Thoracic aorta (tissue), 2 donors: ENCODE data around the gene EPM2AIP1. TPM values are rescaled to one million over a fixed set of nuclear protein-coding genes. Genes with fewer than 3 reads are reported as not detected.

Source experiments
- ATAC-seq: fragments of 150-250 bp; one replicate; pipeline ENCODE4 v1.8.0; 2017; ENCODE audit warnings: low read depth; ENCODE audit not compliant: insufficient number of reproducible peaks, low FRiP score
- DNase-seq: peaks from one replicate; pipeline ENCODE4 v3.0.0-alpha.2; 2020; ENCODE audit warnings: low spot score
- H3K27ac ChIP-seq, 2 donors: fragments of 200-600 bp; sonication (generic); 1 replicate in 1 of 2; 2 replicates in 1 of 2; pipeline ENCODE4 v1.5.1; 2016; ENCODE audit warnings: mild to moderate bottlenecking in 2 of 2, moderate library complexity in 2 of 2
- H3K27me3 ChIP-seq: fragments of 200-600 bp; sonication (generic); replicated peaks from 2 replicates; pipeline ENCODE4 v1.6.0; 2016; ENCODE audit warnings: mild to moderate bottlenecking; ENCODE audit not compliant: insufficient read depth
- H3K36me3 ChIP-seq: fragments of 200-600 bp; sonication (generic); one replicate; pipeline ENCODE4 v1.5.1; 2016
- H3K4me1 ChIP-seq, 2 donors: fragments of 200-600 bp; sonication (generic); 1 replicate in 1 of 2; 2 replicates in 1 of 2; pipeline versions ENCODE4 v1.5.1 to v1.6.0; 2016; ENCODE audit warnings: low read depth in 2 of 2, mild to moderate bottlenecking in 1 of 2; ENCODE audit not compliant: control insufficient read depth in 1 of 2
- H3K4me3 ChIP-seq: fragments of 200-600 bp; sonication (generic); 2 replicates; pipeline ENCODE4 v1.5.1; 2016; ENCODE audit warnings: mild to moderate bottlenecking
- H3K9me3 ChIP-seq: fragments of 200-600 bp; sonication (generic); 2 replicates; pipeline ENCODE4 v1.5.1; 2016
- total RNA-seq, 2 donors: library from RNA; depleted of rRNA; stranded (reverse); fragments of >200 nt; gene quantifications; one replicate each; pipeline versions ENCODE4 v1.1.0 to v1.2.3, GENCODE V29; 2016
- TF ChIP-seq, protein P1 (sequence below): fragments of 200-600 bp; sonication (generic); IDR thresholded peaks from one replicate; pipeline ENCODE4 v1.5.1; 2019; ENCODE audit warnings: antibody characterized with exemption

Gene EPM2AIP1
- total RNA-seq, 2 donors from 2014 or later = 11.2 to 32.6 TPM

DNA sequence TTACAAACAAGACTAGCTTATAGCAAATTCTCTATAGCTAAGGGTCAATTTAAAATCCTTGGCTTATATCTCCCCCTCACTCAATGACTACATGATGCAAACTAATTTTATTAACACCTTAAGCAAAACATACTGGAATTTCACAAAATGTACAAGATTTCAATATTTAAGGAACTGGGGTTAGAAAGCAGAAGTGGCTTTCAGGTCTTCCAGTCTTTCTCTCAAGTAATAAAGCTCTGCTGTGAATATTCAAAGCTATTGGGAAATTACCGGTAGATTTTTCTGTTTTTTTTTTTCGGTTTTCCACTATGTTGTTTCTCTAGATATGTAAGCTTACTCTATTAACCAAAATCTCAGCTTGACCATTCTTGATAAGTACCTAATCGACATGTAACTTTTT lies 3.9 kb downstream of the EPM2AIP1 start:
- peaks cover 34 to 49% of the 10 kb centered on the region in 2 donors for H3K4me1 ChIP-seq
- peaks cover 23% of the 10 kb centered on the region for H3K36me3 ChIP-seq
- TF ChIP-seq, protein P1, sequence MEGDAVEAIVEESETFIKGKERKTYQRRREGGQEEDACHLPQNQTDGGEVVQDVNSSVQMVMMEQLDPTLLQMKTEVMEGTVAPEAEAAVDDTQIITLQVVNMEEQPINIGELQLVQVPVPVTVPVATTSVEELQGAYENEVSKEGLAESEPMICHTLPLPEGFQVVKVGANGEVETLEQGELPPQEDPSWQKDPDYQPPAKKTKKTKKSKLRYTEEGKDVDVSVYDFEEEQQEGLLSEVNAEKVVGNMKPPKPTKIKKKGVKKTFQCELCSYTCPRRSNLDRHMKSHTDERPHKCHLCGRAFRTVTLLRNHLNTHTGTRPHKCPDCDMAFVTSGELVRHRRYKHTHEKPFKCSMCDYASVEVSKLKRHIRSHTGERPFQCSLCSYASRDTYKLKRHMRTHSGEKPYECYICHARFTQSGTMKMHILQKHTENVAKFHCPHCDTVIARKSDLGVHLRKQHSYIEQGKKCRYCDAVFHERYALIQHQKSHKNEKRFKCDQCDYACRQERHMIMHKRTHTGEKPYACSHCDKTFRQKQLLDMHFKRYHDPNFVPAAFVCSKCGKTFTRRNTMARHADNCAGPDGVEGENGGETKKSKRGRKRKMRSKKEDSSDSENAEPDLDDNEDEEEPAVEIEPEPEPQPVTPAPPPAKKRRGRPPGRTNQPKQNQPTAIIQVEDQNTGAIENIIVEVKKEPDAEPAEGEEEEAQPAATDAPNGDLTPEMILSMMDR = no peak
- H3K9me3 ChIP-seq = no peaks in the 10 kb centered on the region
- peak overlapping the region; percentile 90 for H3K4me3 ChIP-seq
- ATAC-seq (no peak), DNase-seq (no peak)
- H3K27ac ChIP-seq = no peak overlapping the region
- no peaks in the 10 kb centered on the region for H3K27me3 ChIP-seq

DNA sequence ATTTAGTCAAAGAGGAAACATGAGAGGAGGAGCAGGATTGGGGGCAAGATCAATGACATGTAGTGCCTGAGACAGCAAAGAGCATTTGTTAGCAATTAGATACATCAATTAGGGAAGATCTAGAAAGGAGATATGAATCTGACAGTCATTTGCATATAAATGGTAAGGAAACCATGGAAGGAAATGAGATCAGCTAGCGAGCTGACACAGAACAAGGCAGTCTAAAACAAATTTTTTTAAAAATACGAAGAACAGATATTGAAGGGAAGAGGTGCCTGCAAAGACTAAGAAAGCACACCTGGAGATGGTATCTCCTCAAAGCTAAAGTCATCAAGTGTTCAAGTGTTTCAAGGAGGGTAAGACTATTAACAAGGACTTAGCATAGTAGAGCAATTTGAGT lies 4.6 kb downstream of the EPM2AIP1 start:
- H3K4me3 ChIP-seq = peak overlapping the region; percentile 90
- H3K36me3 ChIP-seq = peaks cover 27% of the 10 kb centered on the region
- ATAC-seq = no peak
- no peaks in the 10 kb centered on the region for H3K27me3 ChIP-seq
- H3K27ac ChIP-seq = no peak overlapping the region
- TF ChIP-seq, protein P1 = no peak
- no peaks in the 10 kb centered on the region for H3K9me3 ChIP-seq
- DNase-seq = no peak
- H3K4me1 ChIP-seq = peaks cover 34 to 48% of the 10 kb centered on the region in 2 donors

DNA sequence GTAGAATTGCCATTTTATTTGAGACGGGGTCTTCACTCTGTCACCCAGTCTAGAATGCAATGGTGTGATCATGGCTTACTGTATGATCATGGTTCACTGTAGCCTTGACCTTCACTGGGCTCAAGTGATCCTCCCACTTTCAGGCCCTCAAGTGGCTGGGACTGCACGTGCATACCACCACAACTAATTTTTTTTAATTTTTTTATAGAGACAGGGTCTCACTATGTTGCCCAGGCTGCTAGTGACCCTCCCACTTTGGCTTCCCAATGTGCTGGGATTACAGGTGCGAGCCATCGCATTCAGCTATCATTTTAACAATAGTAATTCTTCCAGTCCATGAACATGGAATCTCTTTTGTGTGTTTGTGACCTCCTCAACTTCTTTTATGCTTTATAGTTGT lies 11.9 kb downstream of the EPM2AIP1 start:
- Histone ChIP-seq H3K27me3 (no peaks in the 10 kb centered on the region), H3K9me3 (no peaks in the 10 kb centered on the region), H3K36me3 (peaks cover 37% of the 10 kb centered on the region), H3K27ac (no peak overlapping the region), H3K4me3 (no peak overlapping the region), H3K4me1 (no peaks in the 10 kb centered on the region)
- DNase-seq (no peak), ATAC-seq (no peak)
- TF ChIP-seq, protein P1 = no peak

DNA sequence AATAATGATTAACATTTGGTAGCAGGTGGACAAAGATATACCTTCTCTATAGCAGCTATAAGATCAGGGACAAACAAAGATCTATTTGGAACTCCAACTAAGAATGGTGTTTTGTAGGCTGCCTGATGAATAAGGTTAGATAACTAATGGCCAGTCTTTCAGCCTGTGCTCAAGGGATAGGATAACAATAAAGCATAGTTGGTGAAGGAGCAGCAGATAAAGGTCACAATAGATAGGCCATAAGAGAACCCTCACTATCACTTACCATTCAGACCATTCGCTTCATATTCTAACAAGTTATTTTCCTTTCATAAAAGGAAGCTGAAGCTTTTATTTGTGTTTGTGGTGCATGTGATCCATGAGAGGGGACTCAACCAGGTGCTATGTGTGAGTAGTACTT lies 19.8 kb downstream of the EPM2AIP1 start:
- ATAC-seq (no peak), DNase-seq (no peak)
- no peak overlapping the region for H3K4me3 ChIP-seq
- TF ChIP-seq, protein P1 = no peak
- no peaks in the 10 kb centered on the region for H3K36me3 ChIP-seq
- H3K27me3 ChIP-seq = no peaks in the 10 kb centered on the region
- no peak overlapping the region for H3K27ac ChIP-seq
- H3K9me3 ChIP-seq = no peaks in the 10 kb centered on the region
- no peaks in the 10 kb centered on the region for H3K4me1 ChIP-seq

GRCh38 chr3:36972163-36972562 lies 20.8 kb downstream of the EPM2AIP1 start:
- no peak for ATAC-seq
- TF ChIP-seq, protein P1 = no peak

More at GRCh38 chr3:36972163-36972562, 20.8 kb downstream of the EPM2AIP1 start:
- DNase-seq = no peak
- Histone ChIP-seq H3K36me3 (no peaks in the 10 kb centered on the region), H3K4me1 (no peaks in the 10 kb centered on the region), H3K27ac (no peak overlapping the region), H3K4me3 (no peak overlapping the region), H3K27me3 (no peaks in the 10 kb centered on the region), H3K9me3 (no peaks in the 10 kb centered on the region)
